Prostate gland (tissue), 2 donors: ENCODE measurements around the gene ILRUN.

Experiments
- CTCF ChIP-seq, 4 experiments: fragments of 200-600 bp in 2 of 4; fragments of 450-650 bp in 2 of 4; sonication (generic) in 2 of 4; IDR thresholded peaks; 1 replicate in 3 of 4; 2 replicates in 1 of 4; pipeline ENCODE4 v1.5.1; 2016 to 2019; ENCODE audit warnings: antibody characterized with exemption in 4 of 4, mild to moderate bottlenecking in 2 of 4, moderate library complexity in 2 of 4
- POLR2A ChIP-seq: fragments of 450-650 bp; IDR thresholded peaks from one replicate; pipeline ENCODE4 v1.6.1; 2016; ENCODE audit warnings: antibody characterized with exemption, mild to moderate bottlenecking
- POLR2AphosphoS5 ChIP-seq: sonication (generic); formaldehyde crosslinking; IDR thresholded peaks from one replicate; pipeline ENCODE4 v1.6.1; 2017; ENCODE audit warnings: antibody characterized with exemption

- no peak for TF ChIP-seq CTCF (IDR thresholded peaks at IDR 0.05)
- TF ChIP-seq POLR2A = no peak
- no peak for TF ChIP-seq POLR2AphosphoS5
These were observed 28.9 kb downstream of the ILRUN start for GRCh38 chr6:34667481-34668238.
